Transverse colon (tissue), 4 donors: Measurements from ENCODE around the gene TRDN.

Experiments used
- POLR2A ChIP-seq: fragments of 450-650 bp; IDR thresholded peaks from one replicate; pipeline ENCODE4 v1.6.1; 2016; ENCODE audit warnings: antibody characterized with exemption, mild to moderate bottlenecking, moderate library complexity
- POLR2AphosphoS5 ChIP-seq, 3 donors: sonication (generic); formaldehyde crosslinking; IDR thresholded peaks; one replicate each; pipeline ENCODE4 v1.6.1; 2016; ENCODE audit warnings: antibody characterized with exemption in 3 of 3
- TF ChIP-seq, protein P1 (sequence below), 5 experiments: fragments of 200-600 bp in 3 of 5; fragments of 450-650 bp in 2 of 5; sonication (generic) in 3 of 5; IDR thresholded peaks; 1 replicate in 2 of 5; 2 replicates in 3 of 5; pipeline ENCODE4 v1.5.1; 2016 to 2017; ENCODE audit warnings: antibody characterized with exemption in 5 of 5, inconsistent platforms in 3 of 5, mild to moderate bottlenecking in 2 of 5, moderate library complexity in 1 of 5

DNA sequence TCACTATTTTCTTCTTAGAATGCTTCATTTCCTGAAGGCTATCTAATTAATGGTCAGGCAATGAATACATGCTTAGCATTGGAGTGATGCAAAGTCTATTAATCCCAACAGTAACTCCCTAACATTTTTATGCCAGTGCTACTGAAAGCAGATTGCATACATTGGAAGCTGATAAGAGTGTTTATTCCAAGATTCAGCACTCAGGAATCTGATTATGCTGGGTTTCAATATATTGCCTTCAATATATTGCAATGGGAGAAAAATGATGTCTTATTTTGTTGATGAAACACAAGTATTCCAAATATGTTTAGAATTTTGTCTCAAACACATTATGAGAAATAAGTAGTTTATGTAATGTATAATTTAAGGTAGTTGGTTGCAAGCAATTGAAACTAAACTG, 26.7 kb upstream of the TRDN start:
- TF ChIP-seq, protein P1, sequence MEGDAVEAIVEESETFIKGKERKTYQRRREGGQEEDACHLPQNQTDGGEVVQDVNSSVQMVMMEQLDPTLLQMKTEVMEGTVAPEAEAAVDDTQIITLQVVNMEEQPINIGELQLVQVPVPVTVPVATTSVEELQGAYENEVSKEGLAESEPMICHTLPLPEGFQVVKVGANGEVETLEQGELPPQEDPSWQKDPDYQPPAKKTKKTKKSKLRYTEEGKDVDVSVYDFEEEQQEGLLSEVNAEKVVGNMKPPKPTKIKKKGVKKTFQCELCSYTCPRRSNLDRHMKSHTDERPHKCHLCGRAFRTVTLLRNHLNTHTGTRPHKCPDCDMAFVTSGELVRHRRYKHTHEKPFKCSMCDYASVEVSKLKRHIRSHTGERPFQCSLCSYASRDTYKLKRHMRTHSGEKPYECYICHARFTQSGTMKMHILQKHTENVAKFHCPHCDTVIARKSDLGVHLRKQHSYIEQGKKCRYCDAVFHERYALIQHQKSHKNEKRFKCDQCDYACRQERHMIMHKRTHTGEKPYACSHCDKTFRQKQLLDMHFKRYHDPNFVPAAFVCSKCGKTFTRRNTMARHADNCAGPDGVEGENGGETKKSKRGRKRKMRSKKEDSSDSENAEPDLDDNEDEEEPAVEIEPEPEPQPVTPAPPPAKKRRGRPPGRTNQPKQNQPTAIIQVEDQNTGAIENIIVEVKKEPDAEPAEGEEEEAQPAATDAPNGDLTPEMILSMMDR (IDR thresholded peaks at IDR 0.05): no peak
- TF ChIP-seq POLR2A (no peak), POLR2AphosphoS5 (IDR thresholded peaks at IDR 0.05) (no peak)
